GM19328 (cell line): Measurements from ENCODE around the gene ABHD11.
A peak's percentile ranks its signal among the peaks of the same experiment; 100 is the strongest.
"Not testable (repeated sequence)": the region's sequence is repeated elsewhere in the genome, so short reads cannot be mapped to it uniquely, and the experiment has no call there.

Experiments used
- ATAC-seq: cut with Tn5 transposase; IDR thresholded peaks from one replicate; pipeline ENCODE4 v1.9.1; 2021; ENCODE audit warnings: mild to moderate bottlenecking, moderate library complexity; ENCODE audit not compliant: unreplicated experiment

The ABHD11 gene

GRCh38 chr7:73738612-73739386 is at the start of gene ABHD11:
ABHD11 (minus strand) TSS chr7:73738802; CDS start chr7:73738770, 32 bp downstream.
- ATAC-seq, result peak; percentile 88

GRCh38 chr7:73787786-73788048 is 49.1 kb upstream of the ABHD11 start:
- ATAC-seq, result not testable (repeated sequence)

GRCh38 chr7:73786588-73786987 is 48.0 kb upstream of the ABHD11 start:
- ATAC-seq, result no peak

GRCh38 chr7:73779517-73779916 is 40.9 kb upstream of the ABHD11 start:
- no peak for ATAC-seq

GRCh38 chr7:73778801-73779389 is 40.3 kb upstream of the ABHD11 start:
- no peak for ATAC-seq

GRCh38 chr7:73774923-73775322 is 36.3 kb upstream of the ABHD11 start:
- ATAC-seq, result no peak

DNA sequence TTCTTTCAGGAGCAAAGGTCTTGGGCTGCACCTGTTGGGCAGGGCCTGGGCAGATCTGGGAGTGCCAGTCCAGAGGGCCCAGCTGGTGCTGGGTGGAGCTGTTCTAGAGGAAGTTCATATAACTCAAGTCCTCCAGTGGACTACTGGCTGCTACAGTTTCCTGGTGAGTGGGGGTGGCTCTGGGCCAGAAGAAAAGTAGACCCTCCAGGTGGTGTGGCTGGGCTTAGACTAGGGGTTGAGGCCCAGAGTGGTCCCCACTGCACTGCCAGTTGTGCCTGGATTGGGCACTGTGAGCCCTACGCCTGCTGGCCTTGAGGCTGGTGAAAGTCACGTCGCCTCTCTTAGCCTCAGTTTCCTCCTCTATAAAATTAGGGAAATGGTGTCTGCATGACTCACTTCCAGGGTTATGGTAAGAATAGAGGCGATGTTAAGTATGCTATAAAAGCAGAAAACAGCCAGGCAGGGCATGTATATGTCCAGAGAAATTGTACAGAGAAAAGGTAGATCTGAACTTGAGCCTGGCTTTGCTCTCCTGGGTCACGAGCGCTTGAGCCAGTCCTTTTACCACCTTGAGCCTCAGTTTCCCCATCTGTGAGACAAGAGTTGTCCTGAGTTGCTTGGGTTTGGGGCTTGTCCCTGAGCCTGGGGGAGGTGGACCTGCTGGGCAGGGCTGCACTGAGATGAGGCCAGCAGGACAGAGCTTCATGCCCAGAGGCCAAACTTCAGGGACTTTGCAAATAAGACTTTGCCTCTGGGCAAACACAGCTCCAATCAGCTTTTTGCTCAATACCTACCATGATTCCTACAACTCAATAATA is 35.3 kb upstream of the ABHD11 start:
- ATAC-seq, result no peak

GRCh38 chr7:73770860-73771670 is 32.5 kb upstream of the ABHD11 start:
- no peak for ATAC-seq

DNA sequence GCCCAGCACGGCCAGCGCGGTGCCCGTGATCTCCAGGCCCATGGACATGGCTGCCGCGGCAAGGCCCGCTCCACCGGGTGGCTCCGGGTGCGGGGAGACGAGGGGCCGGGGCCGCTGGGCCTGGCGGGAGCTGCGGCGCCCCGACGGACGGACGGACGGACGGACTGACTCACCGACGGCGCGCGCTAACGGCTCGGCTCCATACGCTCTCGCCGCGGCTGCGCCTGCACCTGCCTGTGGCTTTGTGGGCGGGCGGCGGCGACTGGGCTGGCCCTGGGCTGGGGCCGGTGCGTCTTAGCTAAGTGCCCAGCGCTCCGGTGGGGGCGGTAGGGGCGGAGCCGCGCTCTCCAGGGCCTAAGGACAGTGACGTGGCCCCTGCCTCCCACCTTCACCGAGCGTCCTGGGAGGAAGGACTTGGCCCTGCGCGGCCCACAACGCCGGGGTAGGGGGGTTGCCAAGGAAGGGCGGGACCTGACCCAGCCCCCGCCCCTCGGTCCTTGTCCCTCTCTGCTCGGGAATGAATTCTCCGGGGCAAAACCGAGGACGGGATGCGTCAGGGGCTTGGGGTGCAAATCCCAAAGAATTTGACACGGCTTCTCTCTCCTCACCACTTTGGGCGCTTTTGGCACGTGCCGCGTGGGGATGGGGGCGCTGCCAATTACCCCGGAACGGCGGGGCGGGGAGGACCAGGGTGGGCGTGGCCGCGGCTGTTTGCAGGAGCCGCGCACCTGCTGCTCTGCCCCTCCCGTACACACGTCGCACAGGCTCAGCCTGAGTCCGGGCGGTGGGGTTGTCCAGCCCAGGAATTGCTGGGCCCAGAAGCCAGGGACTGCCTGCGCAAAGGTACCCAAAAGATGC is 31.6 kb upstream of the ABHD11 start, which contains the start of gene CLDN3:
Gene CLDN3 (minus strand): TSS at position 269 of the 858 bp plus-strand sequence. CDS start 221 bp downstream, at position 48.
- ATAC-seq, result no peak

DNA sequence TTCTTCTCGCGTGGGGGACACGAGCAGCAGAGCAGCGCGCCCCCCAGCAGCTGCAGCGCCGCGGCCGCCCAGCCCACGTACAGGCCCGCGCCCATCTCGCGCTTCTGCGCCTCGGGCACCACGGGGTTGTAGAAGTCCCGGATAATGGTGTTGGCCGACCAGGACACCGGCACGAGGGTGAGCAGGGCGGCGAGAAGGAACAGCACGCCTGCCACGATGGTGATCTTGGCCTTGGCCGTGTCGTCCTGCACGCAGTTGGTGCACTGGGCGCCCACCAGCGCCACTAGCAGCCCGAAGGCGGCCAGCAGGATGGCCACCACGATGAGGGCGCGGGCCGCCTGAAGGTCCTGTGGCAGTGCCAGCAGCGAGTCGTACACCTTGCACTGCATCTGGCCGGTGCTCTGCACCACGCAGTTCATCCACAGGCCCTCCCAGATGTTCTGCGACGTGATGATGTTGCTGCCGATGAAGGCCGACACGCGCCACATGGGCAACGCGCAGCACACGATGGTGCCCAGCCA is 30.9 kb upstream of the ABHD11 start:
- no peak for ATAC-seq

GRCh38 chr7:73768641-73769480 is 30.3 kb upstream of the ABHD11 start:
- ATAC-seq, result no peak

DNA sequence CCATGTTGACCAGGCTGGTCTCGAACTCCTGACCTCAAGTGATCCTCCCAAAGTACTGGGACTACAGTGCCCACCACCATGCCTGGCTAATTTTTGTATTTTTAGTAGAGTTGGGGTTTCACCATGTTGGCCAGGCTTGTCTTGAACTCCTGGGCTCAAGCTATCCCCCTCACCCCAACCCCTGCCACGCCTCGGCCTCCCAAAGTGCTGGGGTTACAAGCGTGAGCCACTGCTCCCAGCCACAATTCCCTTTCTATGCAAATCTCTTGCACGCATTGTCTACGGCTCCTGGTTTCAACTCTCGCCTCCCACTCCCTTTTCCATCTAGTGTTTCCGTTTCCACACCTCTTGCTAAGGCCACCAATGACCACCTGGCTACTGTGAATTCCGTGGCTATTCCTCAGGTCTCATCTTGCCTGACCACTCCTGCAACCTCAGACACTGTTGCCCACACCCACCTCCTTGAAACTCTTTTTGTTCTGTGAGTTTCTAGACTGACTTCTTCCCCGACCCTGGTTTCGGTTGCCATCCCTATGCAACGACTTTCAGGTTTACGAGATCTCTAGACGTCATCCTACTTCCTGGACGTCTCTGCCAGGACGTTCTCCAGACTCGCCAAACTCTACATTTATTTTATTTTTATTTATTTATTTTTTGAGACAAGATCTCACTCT is 28.1 kb upstream of the ABHD11 start:
- no peak for ATAC-seq

GRCh38 chr7:73762659-73762999 is 24.0 kb upstream of the ABHD11 start:
- ATAC-seq, result no peak

DNA sequence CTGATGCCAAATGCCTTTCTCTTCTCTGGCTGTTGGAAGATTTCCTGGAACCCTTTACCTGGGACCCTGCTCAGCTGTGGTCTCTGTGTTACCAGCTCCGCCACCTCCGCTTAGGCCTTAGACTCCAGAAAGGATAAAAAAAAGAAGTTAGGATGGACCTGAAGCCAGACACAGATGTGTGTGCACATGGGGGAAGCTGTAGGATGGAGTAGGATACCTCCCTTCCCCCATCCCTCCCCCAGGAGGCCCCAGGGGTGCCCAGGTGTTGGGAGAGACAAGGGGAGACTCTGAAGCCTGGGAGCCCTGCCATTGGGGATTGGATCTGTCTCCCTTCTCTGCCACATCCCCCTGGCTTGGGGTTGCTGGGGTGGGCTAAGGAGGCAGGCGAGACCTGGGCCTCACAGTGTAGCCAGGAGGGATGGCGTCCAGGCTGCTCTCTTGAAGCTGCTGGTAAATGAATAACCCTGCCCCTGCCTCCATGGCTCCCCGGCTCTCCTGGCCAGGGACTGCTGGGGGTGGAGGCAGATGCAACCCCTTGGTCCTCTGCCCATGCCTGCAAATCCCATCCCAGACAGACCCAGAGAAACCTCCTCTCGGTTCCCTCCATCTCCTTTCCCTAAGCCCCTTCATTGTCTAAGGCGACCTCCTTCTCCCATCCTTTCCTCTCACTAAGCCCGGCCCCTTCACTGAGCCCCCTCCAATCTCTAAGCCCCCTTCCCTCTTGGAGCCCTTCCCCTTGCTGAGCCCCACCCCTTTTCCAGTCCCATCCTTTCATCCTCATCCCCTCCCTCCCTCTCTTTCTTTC is 23.5 kb upstream of the ABHD11 start:
- ATAC-seq, result no peak

- no peak for ATAC-seq
Observed at GRCh38 chr7:73758581-73759138, 20.1 kb upstream of the ABHD11 start.

DNA sequence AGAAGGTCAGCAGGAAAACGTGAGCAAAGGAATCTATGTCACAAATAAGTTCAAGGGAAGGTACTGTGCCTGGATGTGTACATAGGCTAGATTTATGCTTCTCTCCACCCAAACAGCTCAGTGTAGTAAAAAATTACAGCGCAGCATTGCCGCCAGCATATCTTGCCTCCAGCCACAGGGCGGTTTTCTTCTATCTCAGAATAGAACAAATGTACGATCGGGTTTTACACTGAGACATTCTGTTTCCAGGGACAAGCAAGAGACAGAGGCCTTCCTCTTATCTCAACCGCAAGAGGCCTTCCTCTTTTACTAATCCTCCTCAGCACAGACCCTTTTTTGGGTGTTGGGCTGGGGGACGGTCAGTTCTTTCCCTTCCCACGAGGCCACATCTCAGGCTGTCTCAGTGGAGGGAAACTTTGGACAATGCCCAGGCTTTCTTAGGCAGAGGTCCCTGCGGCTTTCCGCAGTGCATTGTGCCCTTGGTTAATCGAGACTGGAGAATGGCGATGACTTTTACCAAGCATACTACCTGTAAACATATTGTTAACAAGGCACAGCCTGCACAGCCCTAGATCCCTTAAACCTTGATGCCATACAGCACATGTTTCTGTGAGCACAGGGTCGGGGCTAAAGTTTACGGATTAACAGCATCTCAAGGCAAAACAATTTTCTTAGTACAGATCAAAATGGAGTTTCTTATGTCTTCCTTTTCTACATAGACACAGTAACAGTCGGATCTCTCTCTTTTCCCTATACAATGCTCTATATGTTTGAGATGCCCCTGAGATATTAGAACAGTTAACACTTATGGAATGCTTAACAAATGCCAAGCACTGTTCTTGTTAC is 11.6 kb upstream of the ABHD11 start:
- ATAC-seq, result no peak
